Activated CD8-positive, alpha-beta memory T cell treated with anti-CD3 and anti-CD28 coated beads for 1 hour (primary cell): ENCODE measurements around the gene THAP3.

ENCODE experiments used
- DNase-seq, 2 donors: peaks; one replicate each; pipeline ENCODE4 v3.0.0-alpha.2; 2020; ENCODE audit warnings: low read depth in 1 of 2; ENCODE audit errors: extremely low read depth in 1 of 2

THAP3 gene

DNA sequence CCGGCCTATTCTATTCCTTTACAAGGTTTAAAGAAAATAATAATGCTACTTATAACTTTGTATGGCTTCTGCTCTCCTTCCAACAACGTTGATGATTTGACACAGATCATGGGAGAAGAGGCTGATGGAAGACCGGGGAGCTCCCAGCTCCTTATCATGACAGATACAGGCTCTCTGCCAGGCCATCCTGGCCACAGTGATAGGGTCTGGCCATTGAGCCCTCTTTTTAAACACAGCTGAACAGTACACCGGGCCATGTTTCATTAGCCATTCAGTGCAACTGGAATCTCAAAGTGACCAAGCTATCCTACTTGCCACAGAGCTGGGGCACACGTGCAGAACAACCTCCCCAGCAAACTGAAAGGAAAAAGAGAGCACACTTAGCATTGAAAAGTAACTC, 42.0 kb downstream of the THAP3 start:
- no peak for DNase-seq

- DNase-seq = no peak
These were observed 42.5 kb downstream of the THAP3 start for GRCh38 chr1:6667139-6667538.

GRCh38 chr1:6668503-6668902, 43.8 kb downstream of the THAP3 start:
- DNase-seq = no peak

- DNase-seq = no peak
These were observed 47.9 kb downstream of the THAP3 start for GRCh38 chr1:6672558-6672957.

DNA sequence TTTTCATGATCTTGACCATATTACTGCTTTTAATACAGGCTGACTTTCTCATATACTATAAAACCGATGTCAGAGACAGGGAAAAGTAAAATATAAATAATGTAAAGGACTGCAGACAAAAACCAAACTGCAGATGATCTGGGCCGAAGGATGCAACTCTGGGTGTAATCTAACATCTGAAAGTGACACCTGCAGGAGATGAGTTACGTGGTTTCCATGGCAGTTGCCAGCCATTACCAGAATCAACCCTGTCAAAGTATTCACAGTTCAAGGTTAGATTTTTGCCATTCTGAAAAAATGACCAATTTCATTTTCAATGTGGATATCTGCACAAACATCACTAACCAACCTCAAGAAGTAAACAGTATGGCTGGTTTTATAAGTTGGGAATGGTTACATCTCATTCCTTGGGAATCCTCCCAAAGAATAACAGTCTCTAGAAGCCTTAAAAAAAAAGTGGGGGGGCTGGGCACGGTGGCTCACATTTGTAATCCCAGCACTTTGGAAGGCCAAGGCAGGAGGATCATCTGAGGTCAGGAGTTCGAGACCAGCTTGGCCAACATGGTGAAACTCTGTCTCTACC, 49.2 kb downstream of the THAP3 start:
- DNase-seq = no peak

DNA sequence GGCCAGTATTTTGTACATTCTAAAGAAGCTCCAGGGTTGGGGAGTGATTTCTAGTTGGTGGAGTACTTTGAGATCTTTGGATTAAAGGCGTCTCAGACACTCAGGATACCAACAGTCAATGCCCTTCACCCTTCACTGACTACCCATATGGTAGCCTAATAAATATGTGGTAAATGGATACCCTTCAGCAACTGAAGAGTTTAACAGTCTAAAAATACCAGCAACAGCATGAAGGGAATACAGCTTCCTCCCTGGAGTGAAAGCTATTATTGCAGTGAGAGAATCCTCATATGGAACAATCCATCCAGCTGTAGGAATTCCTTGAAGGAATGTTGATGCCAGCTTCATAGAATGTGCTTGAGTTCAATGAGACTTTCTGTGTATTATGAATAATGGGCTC, 50.1 kb downstream of the THAP3 start:
- DNase-seq = no peak

GRCh38 chr1:6675941-6676340, 51.3 kb downstream of the THAP3 start:
- DNase-seq = no peak
